HFFc6 (cell line): ENCODE data around the gene TARP.
A peak's percentile ranks its signal among the peaks of the same experiment; 100 is the strongest.

ENCODE experiments used
- DNase-seq: peaks from one replicate; pipeline ENCODE4 v3.0.0-alpha.2; 2018
- H3K27ac Mint-ChIP-seq: 2 replicates; pipeline ENCODE4 v1.8.0; 2020; ENCODE audit warnings: mild to moderate bottlenecking, mixed read lengths
- H3K27me3 Mint-ChIP-seq: 2 replicates; pipeline ENCODE4 v1.8.0; 2021; ENCODE audit warnings: mild to moderate bottlenecking, moderate library complexity, mixed read lengths; ENCODE audit not compliant: insufficient read depth
- H3K36me3 Mint-ChIP-seq: 2 replicates; pipeline ENCODE4 v1.8.0; 2021; ENCODE audit warnings: low read depth, mixed read lengths
- H3K4me1 Mint-ChIP-seq: 2 replicates; pipeline ENCODE4 v1.8.0; 2020; ENCODE audit warnings: low read depth, mixed read lengths
- H3K4me3 Mint-ChIP-seq: 2 replicates; pipeline ENCODE4 v1.8.0; 2020; ENCODE audit warnings: mild to moderate bottlenecking, moderate library complexity, mixed read lengths
- H3K9me3 Mint-ChIP-seq: 2 replicates; pipeline ENCODE4 v1.8.0; 2020; ENCODE audit warnings: mild to moderate bottlenecking, mixed read lengths
- CTCF ChIP-seq: fragments of 200-600 bp; sonication (generic); IDR thresholded peaks from 2 replicates; pipeline ENCODE4 v1.5.0; 2021; ENCODE audit warnings: antibody characterized with exemption, mild to moderate bottlenecking

The TARP gene

DNA sequence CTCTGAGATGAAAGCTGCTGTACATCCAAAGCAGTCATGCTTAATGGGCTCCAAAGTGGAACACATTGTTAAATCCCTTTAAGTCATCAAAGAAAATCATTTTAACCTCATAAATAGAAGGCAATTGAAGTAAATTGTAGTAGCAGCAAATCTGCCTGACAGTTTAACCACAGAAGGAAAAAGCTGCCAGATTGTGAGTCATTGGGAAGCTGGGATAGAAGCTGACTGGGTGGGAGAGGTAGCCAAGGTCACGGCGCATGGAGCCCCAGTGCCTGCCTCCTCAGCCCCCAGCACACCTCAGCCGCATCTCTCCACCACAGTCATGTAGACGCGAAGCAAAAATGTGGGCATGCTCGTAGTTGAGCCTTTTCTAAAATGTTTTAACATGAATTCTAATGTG, 44.0 kb downstream of the TARP start:
- Mint-ChIP-seq H3K27me3 (peaks cover 1% of the 10 kb centered on the region; the same call in 1 of the 2 replicates), H3K36me3 (peaks cover 23% of the 10 kb centered on the region), H3K4me1 (peaks cover 8% of the 10 kb centered on the region; the same call in 1 of the 2 replicates), H3K27ac (no peak overlapping the region), H3K4me3 (no peak overlapping the region), H3K9me3 (no peaks in the 10 kb centered on the region)
- DNase-seq = peak; percentile 28
- no peak for TF ChIP-seq CTCF

GRCh38 chr7:38224392-38224791, 49.0 kb downstream of the TARP start:
- Mint-ChIP-seq H3K27ac (peak overlapping the region; percentile 44; the same call in 1 of the 2 replicates), H3K4me3 (no peak overlapping the region), H3K4me1 (peaks cover 6% of the 10 kb centered on the region; the same call in 1 of the 2 replicates), H3K36me3 (peaks cover 13% of the 10 kb centered on the region), H3K9me3 (no peaks in the 10 kb centered on the region), H3K27me3 (no peaks in the 10 kb centered on the region)
- no peak for DNase-seq
- TF ChIP-seq CTCF = no peak

DNA sequence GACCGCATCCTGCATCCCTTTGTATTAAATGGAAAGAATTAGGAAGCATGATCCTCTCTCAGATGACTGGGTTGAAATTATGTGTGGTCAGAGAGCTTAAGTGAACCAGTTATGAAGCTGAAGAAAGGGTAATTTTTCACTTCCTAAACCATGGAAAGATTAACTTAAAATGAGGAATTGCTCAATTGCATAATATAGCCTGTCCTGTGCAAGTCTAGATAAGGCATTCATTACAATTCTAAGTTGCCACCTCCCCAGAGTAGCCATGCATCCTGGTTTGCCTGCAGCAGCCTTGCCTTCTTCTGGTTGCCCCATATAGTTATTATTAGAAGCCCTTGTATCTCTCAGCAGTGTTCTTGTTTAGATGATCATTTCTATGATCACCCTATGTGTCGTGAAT, 50.1 kb downstream of the TARP start:
- Mint-ChIP-seq H3K27me3 (no peaks in the 10 kb centered on the region), H3K27ac (no peak overlapping the region), H3K36me3 (peaks cover 13% of the 10 kb centered on the region), H3K9me3 (no peaks in the 10 kb centered on the region), H3K4me3 (no peak overlapping the region), H3K4me1 (no peaks in the 10 kb centered on the region)
- DNase-seq = no peak
- no peak for TF ChIP-seq CTCF

- DNase-seq = peak; percentile 50
- H3K27me3 Mint-ChIP-seq = no peaks in the 10 kb centered on the region
- TF ChIP-seq CTCF = peak; percentile 94
- H3K4me1 Mint-ChIP-seq = no peaks in the 10 kb centered on the region
- peaks cover 13% of the 10 kb centered on the region for H3K36me3 Mint-ChIP-seq
- no peak overlapping the region for H3K4me3 Mint-ChIP-seq
- H3K9me3 Mint-ChIP-seq = no peaks in the 10 kb centered on the region
- H3K27ac Mint-ChIP-seq = peak overlapping the region; percentile 48; the same call in 1 of the 2 replicates
Observed at GRCh38 chr7:38222481-38223096, 50.8 kb downstream of the TARP start.

DNA sequence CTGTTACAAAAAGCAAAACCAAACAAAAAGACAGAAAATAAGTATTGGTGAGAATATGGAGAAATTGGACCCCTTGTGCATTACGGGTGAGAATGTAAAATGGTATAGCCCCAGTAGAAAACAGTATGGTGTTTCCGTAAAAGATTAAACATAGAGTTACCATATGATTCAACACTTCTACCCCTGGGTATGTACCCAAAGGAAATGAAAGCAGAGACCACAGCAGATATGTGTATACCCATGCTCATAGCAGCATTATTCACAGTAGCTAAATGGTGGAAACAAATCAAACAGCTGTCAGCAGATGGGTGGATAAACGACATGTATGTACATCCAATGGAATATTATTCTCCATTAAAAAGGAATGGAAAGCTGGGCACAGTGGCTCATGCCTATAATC, 53.0 kb downstream of the TARP start:
- no peak for DNase-seq
- no peak overlapping the region for H3K27ac Mint-ChIP-seq
- no peak for TF ChIP-seq CTCF

DNA sequence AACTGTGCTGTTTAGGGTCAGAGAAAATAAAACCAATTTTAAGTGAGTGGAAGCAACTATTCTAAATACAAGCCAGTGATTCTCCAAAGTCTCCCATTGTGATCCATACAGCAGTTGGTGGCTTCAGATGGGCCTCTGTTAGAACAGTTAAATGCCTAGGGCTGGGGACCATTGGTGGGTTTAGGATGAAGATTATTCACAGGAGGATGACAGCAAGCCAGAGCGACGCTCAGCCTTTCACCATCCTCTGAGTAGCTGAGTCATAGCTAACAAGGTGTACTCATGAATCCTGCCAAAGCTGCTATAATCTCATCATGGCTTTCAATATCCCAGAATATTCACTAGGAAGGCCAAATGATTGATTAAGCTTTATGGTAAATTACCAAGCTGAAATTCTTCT, 55.8 kb downstream of the TARP start:
- TF ChIP-seq CTCF = no peak
- no peak overlapping the region for H3K4me3 Mint-ChIP-seq
- H3K36me3 Mint-ChIP-seq = peaks cover 17% of the 10 kb centered on the region
- no peaks in the 10 kb centered on the region for H3K9me3 Mint-ChIP-seq
- H3K4me1 Mint-ChIP-seq = peaks cover 9% of the 10 kb centered on the region
- H3K27me3 Mint-ChIP-seq = no peaks in the 10 kb centered on the region
- DNase-seq = no peak
- H3K27ac Mint-ChIP-seq = no peak overlapping the region

More for the DNA sequence above, 53.0 kb downstream of the TARP start:
- Mint-ChIP-seq H3K9me3 (no peaks in the 10 kb centered on the region), H3K27me3 (no peaks in the 10 kb centered on the region), H3K36me3 (peaks cover 19% of the 10 kb centered on the region), H3K4me1 (peaks cover 8% of the 10 kb centered on the region), H3K4me3 (no peak overlapping the region)
